A673 (cell line): ENCODE measurements around the gene CASP1. TPM values are rescaled to one million over a fixed set of nuclear protein-coding genes. Genes with fewer than 3 reads are reported as not detected.

Experiments
- BruUV-seq: library from RNA; stranded (reverse); fragments of 400-500 nt; replicated peaks from 2 replicates; lab custom pipeline; 2021; lab: Mats Ljungman, UMichigan
- CTCF ChIA-PET: fragments of 300-600 bp; sonication (Branson Sonifier 250); formaldehyde crosslinking; loops from one replicate; lab custom pipeline; 2022; ENCODE audit warnings: antibody characterized with exemption; lab: Charles Lee
- POLR2A ChIA-PET: fragments of 300-600 bp; sonication (Branson Sonifier 250); formaldehyde crosslinking; loops from one replicate; lab custom pipeline; 2022; ENCODE audit warnings: antibody characterized with exemption; ENCODE audit not compliant: low non-redundant PET; lab: Charles Lee
- DNase-seq: peaks from one replicate; pipeline ENCODE4 v3.0.0-alpha.2; 2015; ENCODE audit warnings: low spot score
- H3K27ac ChIP-seq: fragments of 200-600 bp; sonication (generic); 2 replicates; pipeline ENCODE4 v1.5.1; 2016; ENCODE audit warnings: mixed run types, low read depth, mild to moderate bottlenecking, mixed read lengths, antibody characterized with exemption, low read length; ENCODE audit not compliant: poor library complexity, severe bottlenecking
- H3K27me3 ChIP-seq: fragments of 200-600 bp; sonication (generic); replicated peaks from 2 replicates; pipeline ENCODE4 v1.6.1; 2017; ENCODE audit warnings: mixed run types, low read depth, mild to moderate bottlenecking, mixed read lengths, antibody characterized with exemption, low read length; ENCODE audit not compliant: insufficient read depth, poor library complexity
- H3K36me3 ChIP-seq: fragments of 200-600 bp; sonication (generic); 2 replicates; pipeline ENCODE4 v1.6.1; 2016; ENCODE audit warnings: mixed run types, mild to moderate bottlenecking, mixed read lengths, antibody characterized with exemption, low read length; ENCODE audit not compliant: insufficient read depth, poor library complexity, severe bottlenecking
- H3K4me1 ChIP-seq: fragments of 200-600 bp; sonication (generic); 2 replicates; pipeline ENCODE4 v1.6.1; 2017; ENCODE audit warnings: mixed run types, mild to moderate bottlenecking, mixed read lengths, antibody characterized with exemption, low read length; ENCODE audit not compliant: insufficient read depth, poor library complexity, severe bottlenecking
- H3K4me3 ChIP-seq: fragments of 200-600 bp; sonication (generic); 2 replicates; pipeline ENCODE4 v1.5.1; 2016; ENCODE audit warnings: low read depth, mixed run types, mild to moderate bottlenecking, mixed read lengths, low read length; ENCODE audit not compliant: poor library complexity, severe bottlenecking
- H3K9me3 ChIP-seq: fragments of 200-600 bp; sonication (generic); 2 replicates; pipeline ENCODE4 v1.6.1; 2016; ENCODE audit warnings: mixed run types, low read depth, mild to moderate bottlenecking, mixed read lengths, antibody characterized with exemption, low read length; ENCODE audit not compliant: poor library complexity, severe bottlenecking
- EZH2 ChIP-seq: fragments of 200-600 bp; sonication (generic); IDR thresholded peaks from 2 replicates; pipeline ENCODE4 v1.6.1; 2017; ENCODE audit warnings: borderline replicate concordance, low read depth, mild to moderate bottlenecking, mixed read lengths, antibody characterized with exemption, low read length; ENCODE audit not compliant: poor library complexity, severe bottlenecking
- intact Hi-C: fragments of 100-400 bp; cut with micrococcal nuclease; formaldehyde crosslinking; loops from one replicate; pipeline ENCODE4 v1.10.0; 2022; ENCODE audit not compliant: unreplicated experiment
- total RNA-seq: library from RNA; stranded (reverse); gene quantifications from 2 replicates; pipeline ENCODE4 v1.2.3, GENCODE V29; 2021
- TF ChIP-seq, protein P1 (sequence below): fragments of 300-800, 200-600 bp; sonication (generic); conservative IDR thresholded peaks from 2 replicates; pipeline ENCODE4 v1.5.1; 2017; ENCODE audit warnings: low read depth, mild to moderate bottlenecking, antibody characterized with exemption, low read length, moderate library complexity, mixed read lengths

The CASP1 gene
- total RNA-seq, 1 experiment from 2014 or later, result 9.3 TPM

DNA sequence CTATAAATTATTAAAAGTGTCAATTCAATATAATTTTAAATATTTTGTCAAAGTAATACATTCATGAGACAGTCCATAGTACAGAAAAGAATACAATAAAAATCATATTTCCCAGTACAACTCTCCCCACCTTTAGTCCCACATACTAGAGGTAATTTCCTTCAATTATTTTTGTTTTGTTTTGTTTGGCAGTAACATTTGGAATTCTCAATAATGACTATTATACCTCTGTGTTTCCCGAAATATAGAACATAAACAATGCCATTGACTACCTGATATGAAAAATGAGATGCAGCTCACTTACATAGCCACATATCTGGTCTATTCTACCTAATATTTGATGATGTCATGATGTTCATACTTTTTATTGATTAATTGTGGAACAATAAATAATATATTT is 42.2 kb downstream of the CASP1 start:
- Histone ChIP-seq H3K36me3 (no peaks in the 10 kb centered on the region), H3K27ac (no peak overlapping the region), H3K27me3 (peaks cover 11% of the 10 kb centered on the region), H3K4me1 (no peaks in the 10 kb centered on the region), H3K4me3 (no peak overlapping the region), H3K9me3 (peaks cover 8% of the 10 kb centered on the region)
- intact Hi-C loops, result no loop called here
- no peak for TF ChIP-seq EZH2
- TF ChIP-seq, protein P1, sequence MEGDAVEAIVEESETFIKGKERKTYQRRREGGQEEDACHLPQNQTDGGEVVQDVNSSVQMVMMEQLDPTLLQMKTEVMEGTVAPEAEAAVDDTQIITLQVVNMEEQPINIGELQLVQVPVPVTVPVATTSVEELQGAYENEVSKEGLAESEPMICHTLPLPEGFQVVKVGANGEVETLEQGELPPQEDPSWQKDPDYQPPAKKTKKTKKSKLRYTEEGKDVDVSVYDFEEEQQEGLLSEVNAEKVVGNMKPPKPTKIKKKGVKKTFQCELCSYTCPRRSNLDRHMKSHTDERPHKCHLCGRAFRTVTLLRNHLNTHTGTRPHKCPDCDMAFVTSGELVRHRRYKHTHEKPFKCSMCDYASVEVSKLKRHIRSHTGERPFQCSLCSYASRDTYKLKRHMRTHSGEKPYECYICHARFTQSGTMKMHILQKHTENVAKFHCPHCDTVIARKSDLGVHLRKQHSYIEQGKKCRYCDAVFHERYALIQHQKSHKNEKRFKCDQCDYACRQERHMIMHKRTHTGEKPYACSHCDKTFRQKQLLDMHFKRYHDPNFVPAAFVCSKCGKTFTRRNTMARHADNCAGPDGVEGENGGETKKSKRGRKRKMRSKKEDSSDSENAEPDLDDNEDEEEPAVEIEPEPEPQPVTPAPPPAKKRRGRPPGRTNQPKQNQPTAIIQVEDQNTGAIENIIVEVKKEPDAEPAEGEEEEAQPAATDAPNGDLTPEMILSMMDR, result no peak
- DNase-seq, result no peak
- CTCF ChIA-PET, result no interaction called here
- POLR2A ChIA-PET, result no interaction called here
- no TSS peak for BruUV-seq

DNA sequence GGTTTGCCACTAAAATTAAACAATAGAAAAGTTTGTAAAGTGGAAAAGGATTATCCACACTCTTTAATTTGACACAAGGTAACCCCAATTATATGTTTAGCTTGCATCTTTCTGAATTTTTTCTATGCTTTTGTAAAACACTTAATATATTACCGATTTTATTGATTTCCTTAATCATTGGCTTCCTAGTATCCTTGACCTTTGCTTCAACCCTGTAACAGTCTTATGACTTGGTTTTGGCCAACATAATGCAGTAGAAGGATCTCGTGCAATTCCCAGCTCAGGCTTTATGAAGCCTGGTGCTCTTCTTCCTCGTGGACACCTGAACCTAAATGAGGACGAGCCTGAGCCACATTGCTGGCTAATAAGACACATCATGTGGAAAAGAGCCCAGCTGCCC is 43.0 kb downstream of the CASP1 start:
- H3K36me3 ChIP-seq, result no peaks in the 10 kb centered on the region
- TF ChIP-seq EZH2, result no peak
- TF ChIP-seq, protein P1, result no peak
- no peak overlapping the region for H3K4me3 ChIP-seq
- H3K27me3 ChIP-seq, result peaks cover 11% of the 10 kb centered on the region
- ChIA-PET POLR2A (no interaction called here), CTCF (no interaction called here)
- no peak for DNase-seq
- peaks cover 8% of the 10 kb centered on the region for H3K9me3 ChIP-seq
- BruUV-seq, result no TSS peak
- no peaks in the 10 kb centered on the region for H3K4me1 ChIP-seq
- no peak overlapping the region for H3K27ac ChIP-seq
- intact Hi-C loops, result no loop called here

DNA sequence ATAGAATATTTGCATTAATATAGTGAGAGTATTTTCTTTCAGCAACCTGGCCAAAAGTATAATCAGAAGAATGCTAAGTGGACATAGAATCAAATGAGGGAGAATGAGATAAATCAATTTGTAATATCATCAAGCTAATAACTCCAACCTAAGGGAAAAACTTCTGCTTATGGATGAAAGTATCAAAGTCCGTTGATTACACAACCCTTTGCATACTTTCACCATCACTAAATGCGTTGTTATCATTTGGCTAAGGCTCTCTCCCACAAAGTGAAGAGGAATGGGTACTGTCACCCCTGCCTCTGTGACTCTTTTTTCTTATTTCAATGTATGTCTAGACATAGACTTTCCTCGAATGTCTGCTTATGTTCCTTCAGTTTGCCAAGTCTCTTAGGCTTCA is 50.1 kb downstream of the CASP1 start:
- Histone ChIP-seq H3K36me3 (no peaks in the 10 kb centered on the region), H3K27me3 (no peaks in the 10 kb centered on the region), H3K4me3 (no peak overlapping the region), H3K27ac (no peak overlapping the region), H3K9me3 (peaks cover 8% of the 10 kb centered on the region), H3K4me1 (no peaks in the 10 kb centered on the region)
- BruUV-seq, result no TSS peak
- no peak for DNase-seq
- POLR2A ChIA-PET, result no interaction called here
- CTCF ChIA-PET, result no interaction called here
- no peak for TF ChIP-seq EZH2
- intact Hi-C loops, result no loop called here

DNA sequence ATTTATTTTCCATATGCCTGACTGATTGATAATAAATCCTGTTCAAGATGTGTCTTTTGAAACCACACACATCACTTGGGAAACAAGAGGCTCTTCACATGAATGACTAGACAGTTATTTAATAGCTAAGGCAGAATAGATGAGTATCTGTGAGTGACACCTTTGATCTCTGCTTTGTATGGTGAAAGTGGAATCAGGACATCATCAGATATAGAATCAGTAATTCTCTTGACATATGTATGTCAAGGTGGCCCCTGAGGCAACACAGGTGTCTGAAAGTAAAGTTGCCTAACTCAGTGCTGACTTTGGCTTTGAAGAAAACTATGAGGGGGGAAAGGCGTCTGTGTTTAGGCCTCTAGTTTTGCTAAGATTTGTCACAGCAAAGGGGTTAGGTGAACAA is 55.1 kb downstream of the CASP1 start:
- CTCF ChIA-PET, result no interaction called here

More for the DNA sequence above, 55.1 kb downstream of the CASP1 start:
- Histone ChIP-seq H3K4me1 (no peaks in the 10 kb centered on the region), H3K27ac (no peak overlapping the region), H3K27me3 (no peaks in the 10 kb centered on the region), H3K4me3 (no peak overlapping the region), H3K9me3 (peaks cover 4% of the 10 kb centered on the region), H3K36me3 (no peaks in the 10 kb centered on the region)
- POLR2A ChIA-PET, result no interaction called here
- intact Hi-C loops, result no loop called here
- BruUV-seq, result no TSS peak
- DNase-seq, result no peak
- no peak for TF ChIP-seq EZH2
- TF ChIP-seq, protein P1, result no peak
